HG02852 (cell line): ENCODE data around the gene ASS1.

ENCODE experiments used
- ATAC-seq: cut with Tn5 transposase; IDR thresholded peaks from one replicate; pipeline ENCODE4 v1.9.1; 2021; ENCODE audit warnings: mild to moderate bottlenecking, moderate library complexity; ENCODE audit not compliant: unreplicated experiment

Gene ASS1

GRCh38 chr9:130527651-130528310 is 83.0 kb downstream of the ASS1 start:
- no peak for ATAC-seq

DNA sequence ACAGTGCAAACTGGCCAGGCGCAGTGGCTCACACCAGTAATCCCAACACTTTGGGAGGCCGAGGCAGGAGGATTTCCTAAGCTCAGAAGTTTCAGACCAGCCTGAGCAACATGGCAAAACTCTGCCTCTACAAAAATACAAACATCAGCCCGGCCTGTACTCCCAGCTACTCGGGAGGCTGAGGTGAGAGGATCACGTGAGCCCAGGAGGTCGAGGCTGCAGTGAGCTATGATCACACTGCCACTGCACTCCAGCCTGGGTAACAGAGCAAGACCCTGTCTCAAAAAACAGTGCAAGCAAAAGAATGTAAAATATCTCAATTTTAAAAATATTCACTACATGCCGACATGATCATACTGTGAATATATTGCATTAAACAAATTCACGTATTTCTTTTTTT is 83.9 kb downstream of the ASS1 start:
- ATAC-seq = no peak

DNA sequence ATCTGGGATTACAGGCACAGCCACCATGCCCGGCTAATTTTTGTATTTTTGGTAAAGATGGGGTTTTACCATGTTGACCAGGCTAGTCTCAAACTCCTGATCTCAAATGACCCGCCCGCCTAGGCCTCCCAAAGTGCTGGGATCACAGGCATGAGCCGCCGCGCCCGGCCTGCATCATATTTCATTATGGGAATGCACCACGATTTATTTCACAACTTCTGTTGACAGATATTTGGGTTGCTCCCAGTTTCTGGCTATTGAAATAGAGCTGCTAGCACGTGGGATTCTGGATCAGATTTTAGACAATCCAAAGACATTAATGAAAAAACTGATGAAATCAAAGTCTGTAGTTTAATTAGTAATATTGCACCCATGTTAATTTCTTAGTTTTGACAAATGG is 86.2 kb downstream of the ASS1 start:
- no peak for ATAC-seq

GRCh38 chr9:130531670-130532069 is 86.9 kb downstream of the ASS1 start:
- no peak for ATAC-seq

DNA sequence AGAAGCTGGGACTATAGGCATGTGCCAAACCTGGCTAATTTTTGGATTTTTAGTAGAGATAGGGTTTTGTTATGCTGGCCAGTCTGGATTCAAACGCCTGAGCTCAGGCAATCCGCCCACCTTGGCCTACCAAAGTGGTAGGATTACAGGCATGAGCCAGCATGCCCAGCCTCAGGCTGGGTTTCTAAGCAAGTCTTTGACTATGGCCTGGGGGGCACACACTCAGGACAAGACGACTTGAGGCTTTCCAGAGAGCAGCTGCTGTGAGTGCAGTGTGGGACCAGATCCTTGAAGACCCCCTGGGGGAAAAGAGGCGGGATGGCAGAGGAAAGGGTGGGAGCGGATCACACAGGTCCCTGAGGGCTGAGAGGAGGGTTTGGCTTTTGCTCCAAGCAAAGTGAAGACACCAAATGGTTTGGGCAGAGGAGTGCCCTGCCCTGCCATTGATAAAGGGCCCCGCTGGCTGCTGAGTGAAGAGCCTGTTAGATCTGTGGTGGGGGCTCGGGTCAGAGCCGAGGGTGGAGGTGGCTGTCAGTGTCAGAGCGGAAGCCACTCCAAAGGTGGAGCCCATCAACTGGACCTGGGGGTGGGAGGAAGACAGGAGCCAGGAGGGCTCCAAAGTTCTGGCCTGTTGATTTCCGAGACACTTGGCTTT is 87.8 kb downstream of the ASS1 start:
- no peak for ATAC-seq

DNA sequence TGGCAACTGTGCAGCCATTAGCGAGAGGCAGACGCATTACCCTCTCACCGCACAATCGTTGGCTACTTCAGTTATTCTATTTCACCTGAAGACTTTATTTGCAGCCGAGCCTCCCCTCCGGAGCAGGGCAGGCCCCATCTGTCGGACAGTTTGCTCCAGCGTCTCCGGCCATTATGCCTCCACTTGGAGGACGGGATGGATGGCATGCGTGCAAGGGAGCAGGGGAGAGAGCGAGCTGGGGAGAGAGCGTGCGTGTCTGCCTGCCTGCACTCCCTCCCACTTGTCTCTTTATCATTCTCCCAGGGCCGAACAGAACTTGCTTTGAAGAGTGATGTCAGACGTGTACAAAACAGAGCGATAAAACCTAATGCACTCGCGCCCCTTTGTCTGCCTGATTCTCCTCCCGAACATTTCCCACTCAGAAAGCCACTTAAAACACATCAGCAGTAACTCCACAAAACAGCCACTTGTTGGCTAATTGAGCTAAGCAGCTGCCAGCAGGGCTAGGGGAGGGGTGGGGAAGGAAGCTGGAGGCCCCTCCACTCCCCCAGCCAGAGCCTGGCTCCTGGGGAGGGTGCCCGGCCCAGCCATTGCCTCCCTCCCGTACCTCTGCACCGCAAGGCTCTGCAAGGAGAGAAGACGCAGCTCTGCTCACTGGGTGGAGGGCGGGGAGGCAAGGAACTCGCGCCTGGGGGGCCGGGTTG is 91.2 kb downstream of the ASS1 start:
- no peak for ATAC-seq

GRCh38 chr9:130536701-130537107 is 91.9 kb downstream of the ASS1 start:
- ATAC-seq = no peak

DNA sequence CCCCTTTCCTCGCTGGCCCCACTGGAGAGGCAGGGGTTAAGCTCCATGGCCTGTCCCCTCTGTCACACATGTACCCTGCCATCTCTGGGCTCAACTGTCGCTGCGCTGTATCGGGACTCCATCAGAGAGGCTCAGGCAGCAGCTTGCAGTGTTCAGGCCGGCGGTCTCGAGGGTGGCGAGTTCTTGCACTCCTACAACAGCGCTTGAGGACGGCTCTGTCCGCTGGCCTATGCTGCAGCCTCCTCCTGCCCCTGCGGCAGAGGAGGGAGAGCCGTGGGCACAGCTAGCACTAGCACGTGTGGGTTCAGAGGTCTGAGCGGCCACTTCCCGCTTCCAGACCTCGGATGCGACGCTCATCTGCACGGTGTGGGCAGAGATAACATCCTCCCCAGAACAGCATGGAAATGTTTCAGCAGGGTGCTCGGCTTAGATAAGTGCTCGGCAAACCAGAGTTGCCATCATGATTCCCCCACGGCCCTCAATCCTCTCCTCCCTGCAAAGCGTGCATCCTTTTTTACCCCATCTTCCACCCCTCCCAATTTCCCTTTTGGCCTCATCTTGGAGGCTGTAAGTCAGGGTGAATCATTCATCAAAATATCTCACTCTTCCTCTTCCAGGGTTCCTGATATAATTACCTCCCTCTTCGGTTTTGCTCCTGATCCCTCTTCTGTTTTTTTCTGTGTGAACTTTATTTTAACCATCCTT is 92.7 kb downstream of the ASS1 start:
- ATAC-seq = no peak

DNA sequence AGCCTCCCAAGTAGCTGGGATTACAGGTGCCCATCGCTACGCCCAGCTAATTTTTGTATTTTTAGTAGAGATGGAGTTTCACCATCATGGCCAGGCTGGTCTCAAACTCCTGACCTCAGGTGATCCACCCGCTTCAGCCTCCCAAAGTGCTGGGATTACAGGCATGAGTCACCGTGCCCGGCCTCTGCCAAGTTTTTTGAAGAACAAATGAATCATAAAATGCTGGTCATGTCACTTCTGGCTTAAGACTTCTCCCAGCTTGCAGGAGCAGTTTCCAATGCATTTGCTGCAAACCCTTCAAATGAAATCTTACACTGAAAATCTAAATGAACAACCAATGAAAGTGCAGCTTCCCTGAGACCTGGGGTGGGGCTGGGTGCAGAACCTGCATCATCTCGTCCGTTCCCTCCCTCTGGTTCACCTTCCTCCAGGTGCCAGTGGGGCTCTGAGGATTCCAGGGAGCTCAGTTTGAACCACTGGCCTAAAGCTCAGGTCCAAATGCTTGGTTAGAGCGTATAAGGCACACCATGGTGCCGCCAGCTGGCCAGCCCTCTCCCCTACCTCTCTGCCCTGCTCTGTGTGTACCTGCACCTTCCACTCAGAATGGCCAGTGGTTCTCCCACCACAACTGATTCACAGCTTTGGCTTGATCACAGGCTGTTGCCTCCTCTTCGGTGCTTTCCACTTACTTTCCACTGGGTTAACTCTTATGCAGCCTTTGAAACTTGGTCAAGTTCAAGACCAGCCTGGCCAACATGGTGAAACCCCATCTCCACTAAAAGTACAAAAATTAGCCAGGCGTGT is 94.9 kb downstream of the ASS1 start:
- ATAC-seq = no peak

- no peak for ATAC-seq
Measured at GRCh38 chr9:130541533-130541932, 96.8 kb downstream of the ASS1 start.

DNA sequence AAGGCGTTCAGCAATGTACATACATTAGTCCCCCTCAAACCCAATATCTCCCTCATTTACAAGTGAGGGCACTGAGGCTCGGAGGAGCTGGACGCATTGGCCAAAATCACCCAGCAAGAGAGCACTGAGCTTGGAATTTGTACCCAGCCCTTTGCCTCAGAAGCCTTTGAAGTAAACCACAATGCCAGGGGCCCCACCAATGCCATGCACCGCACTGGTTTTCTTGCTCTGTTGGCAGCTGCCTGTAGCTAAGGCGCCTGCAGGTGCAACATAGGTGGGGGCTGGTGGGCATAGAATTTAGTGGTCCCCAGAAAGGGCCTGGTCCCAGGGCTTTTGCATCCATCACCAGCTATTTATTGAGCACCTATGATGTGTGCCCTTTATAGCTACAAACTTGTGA is 97.3 kb downstream of the ASS1 start:
- no peak for ATAC-seq

GRCh38 chr9:130542457-130543228 is 97.9 kb downstream of the ASS1 start:
- ATAC-seq = no peak

DNA sequence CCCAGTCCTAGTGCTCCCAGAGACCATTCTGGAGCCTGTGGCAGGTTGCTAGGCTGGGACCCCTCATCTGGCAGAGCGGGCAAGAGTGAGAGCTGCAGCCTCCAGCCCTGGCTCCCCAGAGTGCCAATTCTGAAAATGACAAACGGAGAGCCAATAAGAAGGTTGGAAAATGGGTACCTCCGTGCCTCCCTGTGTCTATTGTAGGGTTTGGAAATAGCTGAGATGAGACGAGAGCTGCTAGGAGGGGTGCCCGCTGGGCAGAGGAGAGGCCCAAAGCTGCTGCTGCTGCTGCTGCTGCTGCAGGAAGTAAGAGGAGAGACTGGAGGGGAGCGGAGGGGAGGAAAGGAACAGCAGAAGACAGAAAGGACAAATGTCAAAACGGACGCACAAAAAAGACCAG is 98.6 kb downstream of the ASS1 start:
- ATAC-seq = no peak

- ATAC-seq = no peak
Measured at GRCh38 chr9:130543859-130544258, 99.1 kb downstream of the ASS1 start.

- no peak for ATAC-seq
Measured at GRCh38 chr9:130544364-130544763, 99.6 kb downstream of the ASS1 start.

DNA sequence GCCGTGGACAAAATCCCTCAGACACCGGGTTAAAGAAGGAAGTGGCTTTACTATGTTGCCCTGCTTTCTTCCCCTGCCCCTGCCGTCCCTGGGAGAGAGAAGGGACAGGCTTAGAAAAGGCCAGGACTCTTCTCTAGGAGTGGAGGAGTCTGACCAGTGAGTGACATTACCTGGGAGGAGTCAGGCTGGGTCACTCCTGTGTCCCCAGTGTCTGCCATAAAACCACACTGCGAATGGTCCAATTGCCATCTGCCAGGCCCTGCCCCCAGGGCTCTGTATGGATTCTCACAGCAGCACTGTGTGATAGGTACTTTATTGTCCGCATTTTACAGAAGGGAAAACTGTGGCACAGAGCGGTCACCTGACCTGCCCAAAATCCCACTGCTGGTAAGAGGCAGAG is 103.3 kb downstream of the ASS1 start:
- no peak for ATAC-seq

DNA sequence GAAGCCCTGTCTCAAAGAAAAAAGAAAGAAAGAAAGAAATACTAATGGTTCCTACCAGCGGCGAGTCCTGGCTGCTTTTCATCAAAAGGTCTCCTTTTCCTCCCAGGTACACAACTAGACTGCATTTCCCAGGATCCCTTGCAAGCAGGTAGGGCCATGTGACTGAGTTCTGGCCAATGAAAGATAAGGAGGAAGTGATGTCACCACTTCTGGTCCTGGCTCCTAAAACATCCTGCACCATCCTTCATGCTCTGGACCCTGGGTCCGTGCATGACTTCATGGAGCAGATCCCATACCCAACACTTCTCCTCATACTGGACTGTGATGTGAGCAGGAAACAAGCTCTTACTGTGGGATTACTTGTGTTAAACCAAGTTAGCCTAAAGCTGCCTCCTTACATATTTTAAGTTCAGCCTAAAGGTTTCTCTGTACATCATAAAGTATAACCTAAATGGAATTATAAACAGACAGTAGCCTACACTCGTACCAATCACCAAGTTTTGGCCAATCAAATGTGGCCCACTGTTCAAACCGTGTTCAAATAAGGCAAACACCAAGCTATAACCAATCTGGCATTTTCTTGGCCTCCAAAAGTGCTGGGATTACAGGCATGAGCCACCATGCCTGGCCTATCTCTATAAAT is 104.5 kb downstream of the ASS1 start:
- no peak for ATAC-seq
